Fibroblast of villous mesenchyme (primary cell): Measurements from ENCODE around the gene MSI2. TPM values are rescaled to one million over a fixed set of nuclear protein-coding genes. Genes with fewer than 3 reads are reported as not detected.

ENCODE experiments used
- DNase-seq: peaks from one replicate; pipeline ENCODE4 v3.0.0-alpha.2; 2010; ENCODE audit warnings: low read depth
- H3K4me3 ChIP-seq: 2 replicates; pipeline ENCODE4 v1.5.1; 2011; ENCODE audit warnings: low read depth, mild to moderate bottlenecking, low read length
- total RNA-seq: library from RNA; depleted of rRNA; stranded (reverse); fragments of >200 nt; gene quantifications from 2 replicates; pipeline ENCODE4 v1.2.3, GENCODE V29; 2012
- TF ChIP-seq, protein P1 (sequence below): IDR thresholded peaks from 2 replicates; pipeline ENCODE4 v1.5.1; 2012; ENCODE audit warnings: low read depth, mild to moderate bottlenecking, low read length; ENCODE audit not compliant: insufficient read depth

Gene MSI2
- total RNA-seq, 1 donor: 50.1 TPM

DNA sequence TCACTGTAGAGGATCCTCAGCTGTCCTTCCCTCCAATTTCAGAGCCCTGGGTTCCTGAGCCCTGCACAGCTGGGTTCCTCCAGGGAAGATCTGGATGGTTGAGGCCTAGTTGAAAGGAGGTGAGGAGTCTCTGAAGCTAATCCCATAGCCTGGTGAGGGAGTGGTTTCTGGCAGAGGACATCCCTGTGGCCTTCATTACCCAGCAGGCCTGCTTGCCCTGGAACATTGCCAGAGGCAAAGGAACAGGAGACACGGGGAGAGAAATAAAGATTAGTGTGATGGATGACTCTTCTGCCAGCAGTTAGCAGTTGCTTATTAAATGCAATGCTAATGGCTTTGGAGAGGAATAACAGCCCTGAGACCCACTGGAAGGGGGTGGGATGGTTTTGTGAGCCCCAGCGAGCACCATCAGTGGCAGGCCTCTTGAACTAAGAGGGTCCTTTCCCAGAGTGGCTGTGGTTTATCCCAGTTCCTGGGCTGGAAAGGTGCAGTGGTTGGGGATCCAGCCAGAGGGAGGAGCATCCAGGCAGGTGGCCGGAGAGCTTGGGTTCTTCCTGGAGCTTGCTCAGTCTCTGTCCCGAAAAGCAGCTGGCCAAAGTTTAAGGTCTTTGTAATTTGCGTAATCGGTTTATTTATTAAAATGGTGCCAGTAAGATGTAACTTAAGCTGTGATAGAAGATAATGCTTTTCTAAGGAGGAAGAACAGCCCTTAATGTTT, 279.1 kb downstream of the MSI2 start:
- DNase-seq: peak; percentile 48
- no peak overlapping the region for H3K4me3 ChIP-seq
- TF ChIP-seq, protein P1, sequence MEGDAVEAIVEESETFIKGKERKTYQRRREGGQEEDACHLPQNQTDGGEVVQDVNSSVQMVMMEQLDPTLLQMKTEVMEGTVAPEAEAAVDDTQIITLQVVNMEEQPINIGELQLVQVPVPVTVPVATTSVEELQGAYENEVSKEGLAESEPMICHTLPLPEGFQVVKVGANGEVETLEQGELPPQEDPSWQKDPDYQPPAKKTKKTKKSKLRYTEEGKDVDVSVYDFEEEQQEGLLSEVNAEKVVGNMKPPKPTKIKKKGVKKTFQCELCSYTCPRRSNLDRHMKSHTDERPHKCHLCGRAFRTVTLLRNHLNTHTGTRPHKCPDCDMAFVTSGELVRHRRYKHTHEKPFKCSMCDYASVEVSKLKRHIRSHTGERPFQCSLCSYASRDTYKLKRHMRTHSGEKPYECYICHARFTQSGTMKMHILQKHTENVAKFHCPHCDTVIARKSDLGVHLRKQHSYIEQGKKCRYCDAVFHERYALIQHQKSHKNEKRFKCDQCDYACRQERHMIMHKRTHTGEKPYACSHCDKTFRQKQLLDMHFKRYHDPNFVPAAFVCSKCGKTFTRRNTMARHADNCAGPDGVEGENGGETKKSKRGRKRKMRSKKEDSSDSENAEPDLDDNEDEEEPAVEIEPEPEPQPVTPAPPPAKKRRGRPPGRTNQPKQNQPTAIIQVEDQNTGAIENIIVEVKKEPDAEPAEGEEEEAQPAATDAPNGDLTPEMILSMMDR: no peak

- no peak overlapping the region for H3K4me3 ChIP-seq
- DNase-seq: no peak
- TF ChIP-seq, protein P1: no peak
Measured at GRCh38 chr17:57536289-57536688, 280.0 kb downstream of the MSI2 start.

- TF ChIP-seq, protein P1: no peak
- H3K4me3 ChIP-seq: no peak overlapping the region
- no peak for DNase-seq
Measured at GRCh38 chr17:57536789-57537523, 280.6 kb downstream of the MSI2 start.

DNA sequence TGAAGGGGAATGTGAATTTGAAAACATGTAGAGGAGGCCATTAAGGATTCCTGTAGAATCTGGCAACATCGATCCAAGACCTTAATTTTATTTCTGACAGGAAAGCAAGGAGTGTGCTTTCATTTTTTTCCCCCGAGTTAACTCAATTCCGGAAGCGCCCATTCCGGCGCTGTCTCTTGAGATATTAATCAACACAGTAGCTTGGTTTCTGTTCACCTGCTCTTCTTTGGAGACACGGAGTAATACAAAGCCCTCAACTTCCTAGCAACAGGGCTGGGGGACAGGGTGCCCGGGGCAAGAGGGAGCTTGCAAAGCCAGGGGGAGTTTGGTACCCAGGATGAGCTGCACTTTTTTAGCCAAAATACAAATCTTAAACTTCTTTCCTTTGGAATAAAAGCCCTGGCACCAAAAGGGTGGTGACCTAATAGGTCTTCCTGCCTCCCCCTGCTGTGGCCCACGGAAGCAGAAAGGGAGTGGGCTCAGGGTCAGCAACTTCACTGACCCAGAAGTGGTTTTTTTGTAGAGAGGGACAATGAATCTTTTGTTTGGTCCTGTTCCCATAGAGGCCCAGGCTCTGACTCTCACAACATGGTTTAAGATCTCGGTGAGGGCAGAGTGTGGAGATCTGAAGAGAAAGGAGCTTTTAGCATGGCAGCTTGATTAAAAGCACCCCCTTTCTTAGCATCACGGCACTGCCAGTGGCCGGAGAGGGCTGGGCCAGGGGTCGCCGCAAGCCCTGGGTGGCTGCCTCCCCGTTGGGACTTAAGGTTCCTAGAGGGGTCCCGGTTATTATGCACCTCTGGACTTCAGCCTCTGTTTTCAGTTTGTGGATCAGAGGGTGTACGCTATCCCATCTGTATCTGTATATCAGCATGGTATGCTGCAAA, 281.4 kb downstream of the MSI2 start:
- no peak overlapping the region for H3K4me3 ChIP-seq
- DNase-seq: no peak
- TF ChIP-seq, protein P1: no peak

GRCh38 chr17:57538736-57539456, 282.6 kb downstream of the MSI2 start:
- TF ChIP-seq, protein P1: no peak
- H3K4me3 ChIP-seq: no peak overlapping the region
- DNase-seq: peak; percentile 84
